Measurements from ENCODE around the gene OCIAD2.

The OCIAD2 gene

GRCh38 chr4:48906206-48907173 is at the start of gene OCIAD2:
Gene OCIAD2 (minus strand): TSS chr4:48906774. CDS start chr4:48904549, 2,225 bp downstream.
- Histone ChIP-seq H3K9ac (ENCODE audit: low read depth, low read length) (peak within 1 kb of the TSS; percentile 71), H3K4me3 (ENCODE audit: low read depth, low read length) (peak within 1 kb of the TSS; percentile 73), H3K9me3 (ENCODE audit: control insufficient read depth, insufficient read depth, low read length) (no peaks in the 10 kb centered on the region), H3K27ac (ENCODE audit: low read depth, low read length) (peak within 1 kb of the TSS; percentile 64), H3K27me3 (ENCODE audit: control insufficient read depth, insufficient read depth, low read length) (no peaks in the 10 kb centered on the region), H3K4me1 (ENCODE audit: control insufficient read depth, insufficient read depth, low read length) (peaks cover 4% of the 10 kb centered on the region), H3K36me3 (ENCODE audit: control insufficient read depth, insufficient read depth, low read length) (peaks cover 27% of the 10 kb centered on the region)

- peak overlapping the region; percentile 87 for H3K27ac ChIP-seq (ENCODE audit: low read depth, low read length)
- H3K27me3 ChIP-seq (ENCODE audit: control insufficient read depth, insufficient read depth, low read length): no peaks in the 10 kb centered on the region
- H3K4me3 ChIP-seq (ENCODE audit: low read depth, low read length): peak overlapping the region; percentile 14
- no peak overlapping the region for H3K9ac ChIP-seq (ENCODE audit: low read depth, low read length)
- no peaks in the 10 kb centered on the region for H3K9me3 ChIP-seq (ENCODE audit: control insufficient read depth, insufficient read depth, low read length)
- H3K4me1 ChIP-seq (ENCODE audit: control insufficient read depth, insufficient read depth, low read length): peaks cover 20% of the 10 kb centered on the region
- no peaks in the 10 kb centered on the region for H3K36me3 ChIP-seq (ENCODE audit: control insufficient read depth, insufficient read depth, low read length)
Measured at GRCh38 chr4:48954314-48954713, 47.7 kb upstream of the OCIAD2 start.

- Histone ChIP-seq H3K4me1 (ENCODE audit: control insufficient read depth, insufficient read depth, low read length) (peaks cover 26% of the 10 kb centered on the region), H3K4me3 (ENCODE audit: low read depth, low read length) (no peak overlapping the region), H3K27me3 (ENCODE audit: control insufficient read depth, insufficient read depth, low read length) (no peaks in the 10 kb centered on the region), H3K36me3 (ENCODE audit: control insufficient read depth, insufficient read depth, low read length) (no peaks in the 10 kb centered on the region), H3K9me3 (ENCODE audit: control insufficient read depth, insufficient read depth, low read length) (no peaks in the 10 kb centered on the region), H3K9ac (ENCODE audit: low read depth, low read length) (no peak overlapping the region), H3K27ac (ENCODE audit: low read depth, low read length) (no peak overlapping the region)
Measured at GRCh38 chr4:48949518-48950219, 43.1 kb upstream of the OCIAD2 start.

- no peak overlapping the region for H3K9ac ChIP-seq (ENCODE audit: low read depth, low read length)
- no peak overlapping the region for H3K4me3 ChIP-seq (ENCODE audit: low read depth, low read length)
- H3K27me3 ChIP-seq (ENCODE audit: control insufficient read depth, insufficient read depth, low read length): no peaks in the 10 kb centered on the region
- no peaks in the 10 kb centered on the region for H3K9me3 ChIP-seq (ENCODE audit: control insufficient read depth, insufficient read depth, low read length)
- H3K36me3 ChIP-seq (ENCODE audit: control insufficient read depth, insufficient read depth, low read length): no peaks in the 10 kb centered on the region
- H3K4me1 ChIP-seq (ENCODE audit: control insufficient read depth, insufficient read depth, low read length): peaks cover 24% of the 10 kb centered on the region
- H3K27ac ChIP-seq (ENCODE audit: low read depth, low read length): no peak overlapping the region
Measured at GRCh38 chr4:48949086-48949485, 42.5 kb upstream of the OCIAD2 start.

GRCh38 chr4:48947731-48948130 is 41.2 kb upstream of the OCIAD2 start:
- no peak overlapping the region for H3K9ac ChIP-seq (ENCODE audit: low read depth, low read length)
- H3K4me1 ChIP-seq (ENCODE audit: control insufficient read depth, insufficient read depth, low read length): peaks cover 16% of the 10 kb centered on the region
- H3K9me3 ChIP-seq (ENCODE audit: control insufficient read depth, insufficient read depth, low read length): no peaks in the 10 kb centered on the region
- H3K36me3 ChIP-seq (ENCODE audit: control insufficient read depth, insufficient read depth, low read length): no peaks in the 10 kb centered on the region
- no peak overlapping the region for H3K27ac ChIP-seq (ENCODE audit: low read depth, low read length)
- H3K4me3 ChIP-seq (ENCODE audit: low read depth, low read length): no peak overlapping the region
- H3K27me3 ChIP-seq (ENCODE audit: control insufficient read depth, insufficient read depth, low read length): no peaks in the 10 kb centered on the region

- Histone ChIP-seq H3K36me3 (ENCODE audit: control insufficient read depth, insufficient read depth, low read length) (no peaks in the 10 kb centered on the region), H3K4me1 (ENCODE audit: control insufficient read depth, insufficient read depth, low read length) (peaks cover 16% of the 10 kb centered on the region), H3K9me3 (ENCODE audit: control insufficient read depth, insufficient read depth, low read length) (no peaks in the 10 kb centered on the region), H3K27me3 (ENCODE audit: control insufficient read depth, insufficient read depth, low read length) (no peaks in the 10 kb centered on the region), H3K4me3 (ENCODE audit: low read depth, low read length) (no peak overlapping the region), H3K27ac (ENCODE audit: low read depth, low read length) (no peak overlapping the region), H3K9ac (ENCODE audit: low read depth, low read length) (no peak overlapping the region)
Measured at GRCh38 chr4:48945981-48946380, 39.4 kb upstream of the OCIAD2 start.

- H3K4me1 ChIP-seq (ENCODE audit: control insufficient read depth, insufficient read depth, low read length): peaks cover 16% of the 10 kb centered on the region
- H3K4me3 ChIP-seq (ENCODE audit: low read depth, low read length): no peak overlapping the region
- H3K27me3 ChIP-seq (ENCODE audit: control insufficient read depth, insufficient read depth, low read length): no peaks in the 10 kb centered on the region
- no peaks in the 10 kb centered on the region for H3K36me3 ChIP-seq (ENCODE audit: control insufficient read depth, insufficient read depth, low read length)
- H3K9ac ChIP-seq (ENCODE audit: low read depth, low read length): no peak overlapping the region
- no peaks in the 10 kb centered on the region for H3K9me3 ChIP-seq (ENCODE audit: control insufficient read depth, insufficient read depth, low read length)
- peak overlapping the region; percentile 53 for H3K27ac ChIP-seq (ENCODE audit: low read depth, low read length)
Measured at GRCh38 chr4:48944756-48945241, 38.2 kb upstream of the OCIAD2 start.

GRCh38 chr4:48944252-48944651 is 37.7 kb upstream of the OCIAD2 start:
- Histone ChIP-seq H3K4me1 (ENCODE audit: control insufficient read depth, insufficient read depth, low read length) (peaks cover 16% of the 10 kb centered on the region), H3K9me3 (ENCODE audit: control insufficient read depth, insufficient read depth, low read length) (no peaks in the 10 kb centered on the region), H3K9ac (ENCODE audit: low read depth, low read length) (no peak overlapping the region), H3K36me3 (ENCODE audit: control insufficient read depth, insufficient read depth, low read length) (no peaks in the 10 kb centered on the region), H3K27me3 (ENCODE audit: control insufficient read depth, insufficient read depth, low read length) (no peaks in the 10 kb centered on the region), H3K4me3 (ENCODE audit: low read depth, low read length) (no peak overlapping the region), H3K27ac (ENCODE audit: low read depth, low read length) (peak overlapping the region; percentile 53)

- H3K27ac ChIP-seq (ENCODE audit: low read depth, low read length): no peak overlapping the region
- peaks cover 13% of the 10 kb centered on the region for H3K4me1 ChIP-seq (ENCODE audit: control insufficient read depth, insufficient read depth, low read length)
Measured at GRCh38 chr4:48943387-48943786, 36.8 kb upstream of the OCIAD2 start.

GRCh38 chr4:48939785-48940184 is 33.2 kb upstream of the OCIAD2 start:
- no peaks in the 10 kb centered on the region for H3K27me3 ChIP-seq (ENCODE audit: control insufficient read depth, insufficient read depth, low read length)
- no peak overlapping the region for H3K27ac ChIP-seq (ENCODE audit: low read depth, low read length)
- H3K4me3 ChIP-seq (ENCODE audit: low read depth, low read length): no peak overlapping the region
- H3K36me3 ChIP-seq (ENCODE audit: control insufficient read depth, insufficient read depth, low read length): no peaks in the 10 kb centered on the region
- H3K4me1 ChIP-seq (ENCODE audit: control insufficient read depth, insufficient read depth, low read length): peaks cover 6% of the 10 kb centered on the region; the same call in 1 of the 2 replicates
- H3K9me3 ChIP-seq (ENCODE audit: control insufficient read depth, insufficient read depth, low read length): no peaks in the 10 kb centered on the region
- no peak overlapping the region for H3K9ac ChIP-seq (ENCODE audit: low read depth, low read length)

More at GRCh38 chr4:48943387-48943786, 36.8 kb upstream of the OCIAD2 start:
- no peaks in the 10 kb centered on the region for H3K36me3 ChIP-seq (ENCODE audit: control insufficient read depth, insufficient read depth, low read length)
- H3K9ac ChIP-seq (ENCODE audit: low read depth, low read length): no peak overlapping the region
- no peaks in the 10 kb centered on the region for H3K9me3 ChIP-seq (ENCODE audit: control insufficient read depth, insufficient read depth, low read length)
- H3K4me3 ChIP-seq (ENCODE audit: low read depth, low read length): no peak overlapping the region
- no peaks in the 10 kb centered on the region for H3K27me3 ChIP-seq (ENCODE audit: control insufficient read depth, insufficient read depth, low read length)

GRCh38 chr4:48938831-48939230 is 32.3 kb upstream of the OCIAD2 start:
- Histone ChIP-seq H3K4me3 (ENCODE audit: low read depth, low read length) (no peak overlapping the region), H3K27ac (ENCODE audit: low read depth, low read length) (no peak overlapping the region), H3K9ac (ENCODE audit: low read depth, low read length) (no peak overlapping the region), H3K36me3 (ENCODE audit: control insufficient read depth, insufficient read depth, low read length) (no peaks in the 10 kb centered on the region), H3K4me1 (ENCODE audit: control insufficient read depth, insufficient read depth, low read length) (no peaks in the 10 kb centered on the region), H3K9me3 (ENCODE audit: control insufficient read depth, insufficient read depth, low read length) (no peaks in the 10 kb centered on the region), H3K27me3 (ENCODE audit: control insufficient read depth, insufficient read depth, low read length) (no peaks in the 10 kb centered on the region)

All from HUES48 (cell line).